ELR (cell line): ENCODE measurements around the gene TRPV3.

Experiments
- DNase-seq: peaks from one replicate; pipeline ENCODE4 v3.0.0-alpha.2; 2015; ENCODE audit warnings: low read depth

Gene TRPV3

DNA sequence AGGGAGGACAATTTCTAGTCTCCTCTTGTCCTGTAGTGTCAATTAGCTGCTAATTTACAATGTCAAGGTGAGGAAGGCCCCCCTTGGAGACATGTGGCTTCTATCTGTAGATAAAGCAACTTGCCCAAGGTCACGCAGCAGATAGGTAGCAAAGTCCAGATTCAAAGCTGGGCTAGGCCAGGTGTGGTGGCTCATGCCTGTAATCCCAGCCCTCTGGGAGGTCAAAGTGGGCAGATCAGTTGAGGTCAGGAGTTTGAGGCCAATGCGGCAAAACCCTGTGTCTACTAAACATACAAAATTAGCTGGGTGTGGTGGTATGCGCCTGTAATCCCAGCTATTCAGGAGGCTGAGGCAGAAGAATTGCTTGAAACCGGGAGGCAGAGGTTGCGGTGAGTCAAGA is 11.1 kb downstream of the TRPV3 start:
- DNase-seq = no peak

DNA sequence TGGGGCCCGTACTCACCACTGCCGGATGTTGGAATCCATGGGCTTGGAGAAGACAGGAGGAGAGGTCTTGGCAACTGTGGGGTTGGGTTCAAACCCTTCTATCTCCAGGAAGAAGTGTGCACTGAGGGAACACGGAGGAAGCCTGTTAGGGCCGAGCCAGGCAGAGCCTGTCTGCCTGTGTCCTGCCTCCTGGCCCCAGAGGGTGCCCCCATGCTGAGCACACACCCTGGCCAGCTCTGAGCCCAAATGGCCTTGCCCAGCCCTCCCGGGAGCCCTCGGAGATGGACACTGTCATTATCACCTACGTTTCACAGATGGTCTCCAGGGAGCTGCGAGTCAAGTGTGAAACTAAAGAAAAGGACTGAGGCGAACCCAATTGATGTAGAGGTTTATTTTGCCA is 12.5 kb downstream of the TRPV3 start:
- DNase-seq = no peak

DNA sequence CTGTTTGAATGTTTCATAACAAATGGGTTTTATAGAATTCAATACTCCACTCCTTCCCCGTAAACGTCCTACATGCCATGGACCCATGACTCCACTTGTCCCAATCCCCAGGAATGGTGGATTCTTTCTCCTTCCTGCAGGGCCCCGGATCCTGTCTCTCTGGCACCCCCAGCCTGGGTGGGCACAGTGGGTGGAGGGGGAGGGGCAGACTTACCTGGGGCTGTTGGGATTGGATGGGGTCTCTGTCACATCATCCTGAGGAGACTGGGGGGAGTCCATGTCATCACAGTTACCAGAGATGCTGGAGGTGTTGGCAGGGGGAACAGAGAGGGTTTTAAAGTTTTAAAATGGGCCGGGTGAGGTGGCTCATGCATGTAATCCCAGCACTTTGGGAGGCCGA is 13.2 kb downstream of the TRPV3 start:
- no peak for DNase-seq

DNA sequence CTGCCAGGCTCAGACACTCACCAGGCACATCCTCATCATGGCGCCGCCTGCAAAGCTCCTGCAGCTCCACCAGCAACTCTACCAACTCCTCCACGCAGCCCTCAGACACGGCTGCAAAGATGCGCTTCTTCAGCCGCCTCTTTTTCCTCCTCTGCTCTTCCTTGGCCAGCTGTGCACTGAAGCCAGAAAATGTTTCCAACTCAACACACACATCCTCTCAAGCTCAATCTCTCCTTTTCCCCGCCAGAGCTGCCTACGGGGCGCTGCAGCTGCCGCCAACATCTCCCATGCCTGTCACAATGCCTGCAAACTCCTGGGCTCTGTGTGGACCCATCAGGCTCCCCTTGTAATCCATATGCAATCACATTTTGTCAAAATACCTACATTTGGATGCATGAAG is 14.2 kb downstream of the TRPV3 start:
- DNase-seq = no peak

DNA sequence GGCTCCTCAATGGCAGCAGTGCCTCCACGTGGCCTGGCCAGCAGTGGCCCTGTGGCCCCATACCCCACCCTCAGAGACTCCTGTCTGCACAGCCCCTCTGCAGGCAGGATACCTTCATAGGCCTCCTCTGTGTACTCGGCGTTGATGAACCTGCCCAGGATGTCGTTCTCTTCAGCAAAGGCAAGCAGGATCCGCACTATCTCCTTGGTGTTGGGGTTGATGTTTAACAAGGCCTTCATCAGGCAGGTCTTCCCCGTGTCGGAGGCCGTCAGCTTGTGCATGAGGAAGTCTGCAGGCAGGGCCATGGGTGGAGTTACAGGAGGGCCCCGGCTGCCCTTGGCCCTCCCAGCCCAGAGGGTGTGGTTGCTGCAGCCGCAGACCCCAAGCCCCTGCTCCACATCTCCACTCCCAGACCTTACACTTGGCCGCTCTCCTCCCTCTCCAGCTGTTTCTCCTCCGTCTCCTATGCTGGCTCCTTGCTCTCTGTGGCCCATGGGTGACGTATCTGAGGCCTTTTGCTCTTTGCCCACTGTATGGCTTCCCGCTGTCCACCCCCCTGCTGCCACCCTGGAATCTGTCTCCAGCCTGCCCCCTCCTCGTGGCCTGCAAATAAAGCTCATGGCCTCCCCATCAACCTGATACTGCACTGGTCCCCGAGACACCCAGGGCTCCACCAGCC is 15.1 kb downstream of the TRPV3 start:
- DNase-seq = no peak

GRCh38 chr17:3539881-3540540 is 17.6 kb downstream of the TRPV3 start:
- DNase-seq = no peak

GRCh38 chr17:3536716-3537115 is 20.9 kb downstream of the TRPV3 start:
- DNase-seq = no peak

- peak; percentile 81 for DNase-seq
Measured at GRCh38 chr17:3535253-3535995, 22.2 kb downstream of the TRPV3 start.

- peak; percentile 52 for DNase-seq
Measured at GRCh38 chr17:3534881-3535252, 22.7 kb downstream of the TRPV3 start.

- DNase-seq = no peak
Measured at GRCh38 chr17:3533752-3534151, 23.9 kb downstream of the TRPV3 start.

GRCh38 chr17:3532859-3533142 is 24.8 kb downstream of the TRPV3 start:
- DNase-seq = no peak

DNA sequence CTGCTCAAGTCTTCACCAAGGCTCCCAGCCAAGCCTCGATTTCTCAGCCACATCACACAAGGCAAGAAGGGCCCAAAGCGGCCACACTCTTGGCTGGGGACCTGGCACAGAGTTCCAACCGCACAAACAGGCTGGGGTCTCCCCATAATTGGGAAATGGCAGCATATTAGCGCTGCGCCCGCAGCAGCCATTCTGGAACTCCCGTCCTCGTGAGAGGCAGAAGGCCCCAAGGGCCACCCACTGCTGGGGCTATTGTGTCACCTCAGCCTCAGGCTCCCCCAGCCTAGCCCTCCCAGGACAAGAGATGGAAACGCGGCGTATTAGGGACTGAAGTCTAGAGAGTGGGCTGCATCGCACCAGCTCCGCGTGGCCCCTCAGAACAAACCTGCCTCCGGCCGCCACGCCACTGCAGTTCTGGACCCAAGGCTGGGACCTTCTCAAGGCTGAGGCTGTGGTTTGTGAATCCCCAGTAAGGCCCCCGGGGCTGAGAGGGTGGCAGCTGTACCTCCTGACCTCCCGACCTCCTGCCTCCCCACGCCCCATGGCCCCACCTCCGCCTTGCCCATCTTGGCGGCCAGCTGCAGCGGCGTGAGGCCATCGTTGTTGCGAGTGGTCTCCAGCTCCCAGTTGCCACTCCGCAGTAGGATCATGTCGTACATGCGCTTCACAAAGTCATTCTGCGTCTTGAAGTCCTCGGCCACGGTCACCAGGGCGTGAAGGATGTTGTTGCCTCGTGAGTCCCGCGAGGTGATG is 25.3 kb downstream of the TRPV3 start:
- DNase-seq = no peak

DNA sequence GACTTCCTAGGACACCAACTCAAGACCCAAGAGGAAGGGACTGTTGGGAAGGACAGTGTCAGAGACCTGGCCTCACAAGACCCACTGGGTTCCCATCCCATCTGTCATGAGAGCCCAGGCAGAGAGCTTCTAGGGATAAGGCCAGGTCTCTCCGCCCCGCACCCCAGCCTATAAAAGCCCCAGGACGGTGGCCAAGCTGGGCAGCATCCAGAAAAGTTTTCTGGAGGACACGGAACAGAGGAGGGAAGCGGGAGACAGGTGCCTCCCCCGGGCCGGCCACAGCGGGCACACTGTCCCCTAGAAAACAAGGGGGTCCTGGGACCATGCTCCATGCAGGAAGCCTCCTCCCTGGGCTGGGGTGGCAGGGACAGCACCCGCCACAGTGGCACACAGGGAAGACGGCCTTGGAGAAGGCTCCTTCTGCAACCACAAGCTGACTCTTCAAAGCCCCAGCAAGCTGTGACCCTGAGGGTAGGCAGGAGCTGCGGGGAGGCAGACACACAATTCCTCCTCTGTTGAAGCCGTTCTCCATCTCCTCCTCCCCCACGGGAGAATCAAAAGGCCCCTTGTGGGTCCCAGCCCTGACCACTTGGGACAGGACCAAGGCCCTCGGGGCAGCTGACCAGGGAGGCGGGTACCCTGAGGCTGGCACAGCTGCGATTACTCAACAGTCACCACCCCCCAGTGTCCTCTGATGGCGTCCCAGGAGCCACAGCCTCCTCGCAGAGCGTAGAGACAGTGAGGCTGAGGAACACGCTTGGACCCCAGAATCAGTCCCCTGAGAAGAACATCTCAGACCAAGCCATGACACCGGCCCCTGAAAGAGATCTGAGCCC is 26.1 kb downstream of the TRPV3 start:
- no peak for DNase-seq

DNA sequence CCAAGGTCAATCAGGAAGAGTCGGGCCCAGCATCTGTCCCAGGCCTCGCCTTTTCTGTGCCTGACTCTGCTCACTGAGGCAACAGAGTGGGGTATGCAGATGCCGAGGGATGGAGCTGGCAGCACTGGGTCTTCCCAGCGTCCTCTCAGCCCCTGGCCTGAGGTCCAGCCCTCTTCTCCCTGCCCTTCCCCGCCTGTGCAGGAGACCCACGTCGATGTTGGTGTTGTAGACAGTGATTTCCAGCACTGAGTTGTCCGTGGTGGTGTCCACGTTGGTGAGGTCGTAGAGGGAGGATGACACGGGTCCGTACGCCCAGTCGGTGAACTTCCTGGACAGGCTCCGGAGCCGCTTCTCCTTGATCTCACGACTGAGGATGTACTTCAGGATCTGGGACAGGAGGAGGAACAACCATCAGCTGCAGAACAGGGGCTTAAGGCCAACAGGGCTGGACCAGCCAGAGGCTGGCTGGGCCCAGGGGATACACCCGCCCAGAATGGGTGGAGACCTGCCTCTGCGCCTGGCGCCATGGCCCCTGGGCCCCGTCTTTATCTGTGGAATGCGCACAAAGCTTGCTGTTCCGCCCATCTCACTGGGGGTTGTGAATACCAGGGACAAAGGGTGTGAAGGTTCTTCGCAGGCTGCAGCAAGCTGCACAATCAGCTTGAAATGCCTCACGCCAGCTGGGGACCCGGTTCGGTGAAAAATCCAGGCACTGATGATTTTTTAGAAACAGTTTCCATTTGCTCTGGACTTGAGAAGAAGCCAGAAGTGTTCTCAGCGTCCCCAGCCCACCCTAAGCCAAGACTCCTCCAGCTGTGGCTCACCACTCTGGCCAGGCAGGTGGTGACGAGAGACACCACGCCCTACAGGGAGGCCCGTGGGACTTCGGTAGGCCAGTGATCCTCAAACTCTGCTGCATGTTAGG is 27.5 kb downstream of the TRPV3 start:
- DNase-seq = no peak

DNA sequence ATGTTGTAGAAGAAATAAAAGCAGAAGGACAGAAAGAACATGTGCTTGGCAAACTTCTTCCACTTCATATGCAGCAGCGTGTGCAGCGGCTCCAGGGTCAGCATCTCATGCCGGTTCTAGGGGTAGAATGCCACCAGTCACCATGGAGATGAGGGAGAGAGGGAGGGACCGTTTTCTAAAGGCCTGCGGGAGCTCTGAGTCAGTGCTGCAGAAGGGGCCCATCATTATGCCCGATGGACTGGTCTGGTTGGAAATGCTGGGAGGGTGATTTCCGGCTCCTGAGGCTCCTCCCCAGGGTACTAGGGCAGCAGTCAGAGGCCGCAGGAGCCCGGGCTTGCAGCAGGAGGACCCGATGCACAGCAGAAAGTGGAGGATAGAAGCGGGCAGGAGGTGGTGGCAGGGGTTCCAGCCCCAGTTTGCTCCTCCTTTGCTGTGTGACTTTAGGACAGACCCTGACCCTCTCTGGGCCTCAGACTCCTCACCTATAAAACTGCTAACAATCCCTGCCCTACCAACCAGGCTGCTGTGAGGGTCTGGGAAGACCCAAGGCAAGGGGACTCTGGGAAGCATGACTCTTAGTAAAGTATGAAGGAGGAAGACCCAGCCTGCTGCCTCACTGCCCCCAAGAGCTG is 28.6 kb downstream of the TRPV3 start:
- peak; percentile 20 for DNase-seq

- DNase-seq = no peak
Measured at GRCh38 chr17:3528403-3528851, 29.2 kb downstream of the TRPV3 start.

GRCh38 chr17:3527896-3528295 is 29.7 kb downstream of the TRPV3 start:
- no peak for DNase-seq

DNA sequence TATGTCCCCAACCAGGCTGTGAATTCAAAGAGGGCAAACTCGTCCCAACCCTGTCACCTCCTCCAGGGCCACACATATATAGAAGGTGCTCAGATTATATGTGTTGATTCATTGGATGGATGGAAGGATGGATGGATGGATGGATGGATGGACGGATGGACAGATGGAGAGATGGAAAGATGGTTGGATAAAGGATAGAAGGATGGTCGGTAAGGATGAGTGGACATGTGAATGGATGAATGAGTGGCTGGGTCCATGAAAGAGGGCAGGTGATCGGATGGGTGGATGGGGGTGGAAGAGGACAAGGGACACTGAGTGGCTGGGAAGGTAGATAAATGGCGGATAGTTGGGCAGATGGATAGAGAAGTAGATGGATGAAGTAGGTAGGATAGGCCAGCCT is 30.1 kb downstream of the TRPV3 start:
- DNase-seq = no peak

GRCh38 chr17:3526971-3527370 is 30.6 kb downstream of the TRPV3 start:
- no peak for DNase-seq

- no peak for DNase-seq
Measured at GRCh38 chr17:3526491-3526890, 31.1 kb downstream of the TRPV3 start.
